ENCODE data around the gene TSPAN18.

Gene TSPAN18

GRCh38 chr11:44708009-44708408 lies 18.8 kb upstream of the TSPAN18 start:
- H3K27me3 ChIP-seq (replicated peaks) = no peaks in the 10 kb centered on the region
- H3K4me3 ChIP-seq (ENCODE audit: low read depth, low read length) = no peak overlapping the region
- H3K36me3 ChIP-seq (replicated peaks) = no peaks in the 10 kb centered on the region
- H3K27ac ChIP-seq = no peak overlapping the region
- TF ChIP-seq CTCF (IDR thresholded peaks at IDR 0.05; ENCODE audit: low read depth, low read length, missing control alignments) = no peak
- DNase-seq = peak; percentile 16
- in situ Hi-C loops (cut with HindIII; ENCODE audit: low pct_ligation_motif_present, low sequenced_read_pairs) = no loop called here

- H3K27me3 ChIP-seq (replicated peaks) = no peaks in the 10 kb centered on the region
Observed at GRCh38 chr11:44708523-44709280, 18.1 kb upstream of the TSPAN18 start.

GRCh38 chr11:44709281-44709562 lies 17.5 kb upstream of the TSPAN18 start:
- in situ Hi-C loops (cut with HindIII; ENCODE audit: low pct_ligation_motif_present, low sequenced_read_pairs) = no loop called here
- no peaks in the 10 kb centered on the region for H3K27me3 ChIP-seq (replicated peaks)

More at GRCh38 chr11:44708523-44709280, 18.1 kb upstream of the TSPAN18 start:
- Histone ChIP-seq H3K4me3 (ENCODE audit: low read depth, low read length) (no peak overlapping the region), H3K27ac (no peak overlapping the region), H3K36me3 (replicated peaks) (no peaks in the 10 kb centered on the region)
- no peak for DNase-seq
- in situ Hi-C loops (cut with HindIII; ENCODE audit: low pct_ligation_motif_present, low sequenced_read_pairs) = no loop called here
- TF ChIP-seq CTCF (IDR thresholded peaks at IDR 0.05; ENCODE audit: low read depth, low read length, missing control alignments) = no peak

GRCh38 chr11:44709966-44710365 lies 16.8 kb upstream of the TSPAN18 start:
- Histone ChIP-seq H3K36me3 (replicated peaks) (no peaks in the 10 kb centered on the region), H3K27ac (no peak overlapping the region), H3K27me3 (replicated peaks) (no peaks in the 10 kb centered on the region), H3K4me3 (ENCODE audit: low read depth, low read length) (no peak overlapping the region)
- DNase-seq = no peak
- no peak for TF ChIP-seq CTCF (IDR thresholded peaks at IDR 0.05; ENCODE audit: low read depth, low read length, missing control alignments)
- in situ Hi-C loops (cut with HindIII; ENCODE audit: low pct_ligation_motif_present, low sequenced_read_pairs) = no loop called here

More at GRCh38 chr11:44709281-44709562, 17.5 kb upstream of the TSPAN18 start:
- no peak for TF ChIP-seq CTCF (IDR thresholded peaks at IDR 0.05; ENCODE audit: low read depth, low read length, missing control alignments)
- DNase-seq = no peak
- no peak overlapping the region for H3K27ac ChIP-seq
- H3K4me3 ChIP-seq (ENCODE audit: low read depth, low read length) = no peak overlapping the region
- no peaks in the 10 kb centered on the region for H3K36me3 ChIP-seq (replicated peaks)

GRCh38 chr11:44711113-44711786 lies 15.5 kb upstream of the TSPAN18 start:
- in situ Hi-C loops (cut with HindIII; ENCODE audit: low pct_ligation_motif_present, low sequenced_read_pairs) = no loop called here
- DNase-seq = no peak
- no peak for TF ChIP-seq CTCF (IDR thresholded peaks at IDR 0.05; ENCODE audit: low read depth, low read length, missing control alignments)
- no peak overlapping the region for H3K4me3 ChIP-seq (ENCODE audit: low read depth, low read length)
- H3K36me3 ChIP-seq (replicated peaks) = no peaks in the 10 kb centered on the region
- H3K27ac ChIP-seq = no peak overlapping the region
- H3K27me3 ChIP-seq (replicated peaks) = no peaks in the 10 kb centered on the region

Measured in brain microvascular endothelial cell (primary cell).